Measurements from ENCODE around the gene CAP2.
A peak's percentile ranks its signal among the peaks of the same experiment; 100 is the strongest.

The CAP2 gene

GRCh38 chr6:17476511-17476910 lies 83.1 kb downstream of the CAP2 start:
- no peak for DNase-seq

- DNase-seq: no peak
Observed at GRCh38 chr6:17477356-17477755, 84.0 kb downstream of the CAP2 start.

- DNase-seq: no peak
Observed at GRCh38 chr6:17478223-17478907, 85.0 kb downstream of the CAP2 start.

GRCh38 chr6:17478946-17479345 lies 85.6 kb downstream of the CAP2 start:
- no peak for DNase-seq

- DNase-seq: no peak
Observed at GRCh38 chr6:17480476-17480875, 87.1 kb downstream of the CAP2 start.

- DNase-seq: no peak
Observed at GRCh38 chr6:17482711-17483110, 89.3 kb downstream of the CAP2 start.

GRCh38 chr6:17483391-17484016 lies 90.1 kb downstream of the CAP2 start:
- DNase-seq: no peak

- DNase-seq: peak; percentile 47
Observed at GRCh38 chr6:17484201-17484849, 90.9 kb downstream of the CAP2 start.

GRCh38 chr6:17485181-17485580 lies 91.8 kb downstream of the CAP2 start:
- no peak for DNase-seq

- no peak for DNase-seq
Observed at GRCh38 chr6:17485946-17486345, 92.6 kb downstream of the CAP2 start.

- DNase-seq: no peak
Observed at GRCh38 chr6:17486680-17487079, 93.3 kb downstream of the CAP2 start.

- peak; percentile 34 for DNase-seq
Observed at GRCh38 chr6:17490724-17491123, 97.3 kb downstream of the CAP2 start.

- no peak for DNase-seq
Observed at GRCh38 chr6:17491416-17492142, 98.2 kb downstream of the CAP2 start.

GRCh38 chr6:17492350-17492749 lies 99.0 kb downstream of the CAP2 start:
- DNase-seq: no peak

GRCh38 chr6:17493286-17493685 lies 99.9 kb downstream of the CAP2 start:
- DNase-seq: peak; percentile 66

GRCh38 chr6:17494177-17494576 lies 100.8 kb downstream of the CAP2 start:
- peak; percentile 71 for DNase-seq

GRCh38 chr6:17494919-17495318 lies 101.5 kb downstream of the CAP2 start:
- DNase-seq: no peak

- DNase-seq: no peak
Observed at GRCh38 chr6:17497535-17498095, 104.2 kb downstream of the CAP2 start.

GRCh38 chr6:17501442-17501841 lies 108.0 kb downstream of the CAP2 start:
- no peak for DNase-seq

- DNase-seq: no peak
Observed at GRCh38 chr6:17501982-17502704, 108.7 kb downstream of the CAP2 start.

GRCh38 chr6:17503051-17503450 lies 109.7 kb downstream of the CAP2 start:
- no peak for DNase-seq

GRCh38 chr6:17504005-17504404 lies 110.6 kb downstream of the CAP2 start:
- DNase-seq: no peak

Measured in fibroblast of skin of back (primary cell).